Ovary (tissue), 9 donors: ENCODE results near the gene EPX. TPM values are rescaled to one million over a fixed set of nuclear protein-coding genes. Genes with fewer than 3 reads are reported as not detected.

Experiments used
- DNase-seq, 5 donors: peaks; one replicate each; pipeline ENCODE4 v3.0.0-alpha.2; 2019 to 2020
- H3K27ac ChIP-seq, 2 donors: fragments of 200-600 bp; one replicate each; pipeline versions ENCODE4 v1.5.1 to v1.8.0; 2019 to 2022
- H3K27me3 ChIP-seq: fragments of 200-600 bp; one replicate; pipeline ENCODE4 v1.8.0; 2022
- H3K36me3 ChIP-seq: fragments of 200-600 bp; sonication (generic); one replicate; pipeline ENCODE4 v1.5.1; 2019
- H3K4me1 ChIP-seq: one replicate; pipeline ENCODE4 v1.8.1; 2013; ENCODE audit warnings: mild to moderate bottlenecking, moderate library complexity; ENCODE audit not compliant: insufficient read depth
- H3K4me3 ChIP-seq: fragments of 200-600 bp; sonication (generic); one replicate; pipeline ENCODE4 v1.5.1; 2017
- H3K9me3 ChIP-seq, 2 donors: fragments of 200-600 bp in 1 of 2; sonication (generic) in 1 of 2; one replicate each; pipeline versions ENCODE4 v1.5.1 to v1.8.1; 2013 to 2019; ENCODE audit warnings: mild to moderate bottlenecking in 1 of 2, moderate library complexity in 1 of 2
- CTCF ChIP-seq, 3 donors: fragments of 450-650 bp in 2 of 3; fragments of 200-600 bp in 1 of 3; IDR thresholded peaks; one replicate each; pipeline versions ENCODE4 v1.5.1 to v1.8.0; 2016 to 2022; ENCODE audit warnings: antibody characterized with exemption in 3 of 3, mild to moderate bottlenecking in 1 of 3
- EP300 ChIP-seq: sonication (generic); formaldehyde crosslinking; IDR thresholded peaks from one replicate; pipeline ENCODE4 v1.6.1; 2017; ENCODE audit warnings: antibody characterized with exemption
- POLR2A ChIP-seq: fragments of 450-650 bp; IDR thresholded peaks from one replicate; pipeline ENCODE4 v1.6.1; 2017; ENCODE audit warnings: antibody characterized with exemption, mild to moderate bottlenecking, moderate library complexity
- WGBS, 3 donors: extraction: QIAGEN DNeasy Blood & Tissue Kit in 1 of 3; methylation state at CpG; one replicate each; pipeline versions ENCODE4 v1.1.5 to v1.1.7; 2013 to 2017; 5-methylcytosine and 5-hydroxymethylcytosine counted together
- intact Hi-C, 4 donors: fragments of 100-400 bp; cut with DNase I; formaldehyde crosslinking; loops; one replicate each; pipeline versions ENCODE4 v1.11.0 to v1.15.1; 2022 to 2023
- polyA plus RNA-seq, 2 donors: library from polyadenylated mRNA; stranded (reverse); fragments of 200-250 nt in 1 of 2; fragments of 350-450 nt in 1 of 2; fragmentation: Illumina TruSeq in 1 of 2; extraction: RNeasy Lipid Tissue Mini Kit (QIAGEN cat#74804) in 1 of 2; gene quantifications; one replicate each; pipeline ENCODE4 v1.2.3, GENCODE V29; 2013 to 2014
- total RNA-seq, 7 donors: library from RNA; depleted of rRNA in 2 of 7; stranded (reverse); fragments of >200 nt in 2 of 7; fragmentation: NEBNext Ultra II Directional in 3 of 7; extraction: Animal tissue kit (Norgen Biotek cat#: 25700) in 3 of 7; gene quantifications; one replicate each; pipeline versions ENCODE4 v1.1.0 to v1.2.4, GENCODE V29; 2016 to 2023
- donor health status: DM: no; HTN: no; CAD: no; lungs with moderate emphysema.
- donor health status: DM: no; HTN: no; CAD: no.
- donor health status: Bipolar disorder and iron deficiency.
- donor health status: DM: yes; HTN: yes; CAD: no.
- donor health status: DM: no; HTN: no; CAD: no.
- donor health status: DM: yes; HTN: yes; CAD: no.

Gene EPX
- total and polyA plus RNA-seq, 9 donors: not detected

GRCh38 chr17:58236394-58236793 is 43.9 kb downstream of the EPX start:
- H3K4me3 ChIP-seq: no peak overlapping the region
- TF ChIP-seq CTCF (IDR thresholded peaks at IDR 0.05) (no peak), EP300 (no peak), POLR2A (no peak)
- no peaks in the 10 kb centered on the region for H3K36me3 ChIP-seq
- H3K9me3 ChIP-seq: no peaks in the 10 kb centered on the region
- H3K4me1 ChIP-seq: no peaks in the 10 kb centered on the region
- H3K27me3 ChIP-seq: no peaks in the 10 kb centered on the region
- intact Hi-C loops: no loop called here
- no peak for DNase-seq
- no peak overlapping the region for H3K27ac ChIP-seq
- WGBS, 3 donors: 33 to 56% (median 50%) methylated on average over 2 of the region's 2 CpGs

- H3K27ac ChIP-seq: no peak within 1 kb of the TSS
- intact Hi-C loops: no loop called here
- H3K36me3 ChIP-seq: no peaks in the 10 kb centered on the region
- no peak for DNase-seq
- H3K4me3 ChIP-seq: no peak within 1 kb of the TSS
- WGBS, 3 donors: 65 to 70% (median 69%) methylated on average over 5 of the region's 5 CpGs
- TF ChIP-seq EP300 (no peak), POLR2A (no peak), CTCF (IDR thresholded peaks at IDR 0.05) (no peak)
- H3K27me3 ChIP-seq: no peaks in the 10 kb centered on the region
- no peaks in the 10 kb centered on the region for H3K4me1 ChIP-seq
- H3K9me3 ChIP-seq: no peaks in the 10 kb centered on the region
Measured at GRCh38 chr17:58238147-58238634, 45.7 kb downstream of the EPX start, which contains the start of gene LPO. Gene LPO, plus strand, starts transcription at chr17:58238584. Its CDS starts 4,396 bp downstream, at chr17:58242980.

GRCh38 chr17:58239987-58240386 is 47.5 kb downstream of the EPX start:
- Histone ChIP-seq H3K4me1 (no peaks in the 10 kb centered on the region), H3K27me3 (no peaks in the 10 kb centered on the region), H3K4me3 (no peak overlapping the region), H3K9me3 (no peaks in the 10 kb centered on the region), H3K36me3 (no peaks in the 10 kb centered on the region), H3K27ac (no peak overlapping the region)
- DNase-seq: no peak
- TF ChIP-seq CTCF (IDR thresholded peaks at IDR 0.05): no peak
- TF ChIP-seq EP300: no peak
- TF ChIP-seq POLR2A: no peak
- intact Hi-C loops: no loop called here
- 57 to 65% (median 60%) methylated on average over 1 of the region's 1 CpG for WGBS, 3 donors

- intact Hi-C loops: no loop called here
- no peak for DNase-seq
- no peak overlapping the region for H3K4me3 ChIP-seq
- H3K27me3 ChIP-seq: no peaks in the 10 kb centered on the region
- TF ChIP-seq EP300: no peak
- no peak for TF ChIP-seq POLR2A
- no peak for TF ChIP-seq CTCF (IDR thresholded peaks at IDR 0.05)
- H3K9me3 ChIP-seq: no peaks in the 10 kb centered on the region
- H3K4me1 ChIP-seq: no peaks in the 10 kb centered on the region
- H3K36me3 ChIP-seq: no peaks in the 10 kb centered on the region
- WGBS, 3 donors: 6 to 12% (median 11%) methylated on average over 4 of the region's 4 CpGs
- H3K27ac ChIP-seq: no peak overlapping the region
Measured at GRCh38 chr17:58242171-58242784, 49.8 kb downstream of the EPX start.
